MM.1S (cell line): ENCODE measurements around the gene PIGH.

ENCODE experiments used
- DNase-seq: peaks from one replicate; pipeline ENCODE4 v3.0.0-alpha.2; 2015
- H2AFZ ChIP-seq: fragments of 300-600 bp; sonication (generic); 2 replicates; pipeline ENCODE4 v1.6.0; 2016; ENCODE audit warnings: antibody characterized with exemption, low read length
- H3F3A ChIP-seq: fragments of 300-600 bp; sonication (generic); 2 replicates; pipeline ENCODE4 v1.6.1; 2016; ENCODE audit warnings: mild to moderate bottlenecking, antibody characterized with exemption, low read length, moderate library complexity, mixed read lengths; ENCODE audit not compliant: insufficient read depth
- H3K27ac ChIP-seq: fragments of 300-600 bp; sonication (generic); 2 replicates; pipeline ENCODE4 v1.5.1; 2016; ENCODE audit warnings: mild to moderate bottlenecking, low read length
- H3K27me3 ChIP-seq: fragments of 300-600 bp; sonication (generic); replicated peaks from 2 replicates; pipeline ENCODE4 v1.6.0; 2016; ENCODE audit warnings: low read length; ENCODE audit not compliant: insufficient read depth
- H3K36me3 ChIP-seq: fragments of 300-600 bp; sonication (generic); replicated peaks from 2 replicates; pipeline ENCODE4 v1.6.1; 2016; ENCODE audit warnings: mild to moderate bottlenecking, low read length, mixed read lengths; ENCODE audit not compliant: insufficient read depth
- H3K4me1 ChIP-seq: fragments of 300-600 bp; sonication (generic); 2 replicates; pipeline ENCODE4 v1.6.1; 2016; ENCODE audit warnings: low read length, mixed read lengths
- H3K4me2 ChIP-seq: fragments of 300-600 bp; sonication (generic); 2 replicates; pipeline ENCODE4 v1.6.0; 2016; ENCODE audit warnings: low read depth, low read length
- H3K4me3 ChIP-seq: fragments of 300-600 bp; sonication (generic); 2 replicates; pipeline ENCODE4 v1.5.1; 2016; ENCODE audit warnings: low read length, mixed read lengths
- H3K79me2 ChIP-seq: fragments of 300-600 bp; sonication (generic); 2 replicates; pipeline ENCODE4 v1.6.1; 2016; ENCODE audit warnings: mixed run types, low read length, mixed read lengths
- H3K9ac ChIP-seq: fragments of 300-600 bp; sonication (generic); 2 replicates; pipeline ENCODE4 v1.6.1; 2016; ENCODE audit warnings: low read length, mixed read lengths
- H3K9me2 ChIP-seq: fragments of 300-600 bp; sonication (generic); replicated peaks from 2 replicates; pipeline ENCODE4 v1.6.1; 2016; ENCODE audit warnings: mild to moderate bottlenecking, low read length, mixed read lengths; ENCODE audit not compliant: insufficient read depth
- H3K9me3 ChIP-seq: fragments of 300-600 bp; sonication (generic); replicated peaks from 2 replicates; pipeline ENCODE4 v1.6.1; 2016; ENCODE audit warnings: mild to moderate bottlenecking, low read length, mixed read lengths; ENCODE audit not compliant: insufficient read depth
- H4K20me1 ChIP-seq: fragments of 300-600 bp; sonication (generic); 2 replicates; pipeline ENCODE4 v1.6.1; 2016; ENCODE audit warnings: mild to moderate bottlenecking, low read length, moderate library complexity, mixed read lengths; ENCODE audit not compliant: insufficient read depth
- EZH2 ChIP-seq: fragments of 300-600 bp; sonication (generic); optimal IDR thresholded peaks from 2 replicates; pipeline ENCODE3; 2017; ENCODE audit warnings: low read depth, mild to moderate bottlenecking, antibody characterized with exemption, low read length, mixed read lengths
- EZH2phosphoT487 ChIP-seq: fragments of 300-600 bp; sonication (generic); IDR thresholded peaks from 2 replicates; pipeline ENCODE4 v1.6.1; 2018; ENCODE audit warnings: antibody characterized with exemption, low read length
- TF ChIP-seq, protein P1 (sequence below): fragments of 300-600 bp; sonication (generic); IDR thresholded peaks from 2 replicates; pipeline ENCODE4 v1.5.1; 2016; ENCODE audit warnings: antibody characterized with exemption, low read length, mixed read lengths

PIGH gene

DNA sequence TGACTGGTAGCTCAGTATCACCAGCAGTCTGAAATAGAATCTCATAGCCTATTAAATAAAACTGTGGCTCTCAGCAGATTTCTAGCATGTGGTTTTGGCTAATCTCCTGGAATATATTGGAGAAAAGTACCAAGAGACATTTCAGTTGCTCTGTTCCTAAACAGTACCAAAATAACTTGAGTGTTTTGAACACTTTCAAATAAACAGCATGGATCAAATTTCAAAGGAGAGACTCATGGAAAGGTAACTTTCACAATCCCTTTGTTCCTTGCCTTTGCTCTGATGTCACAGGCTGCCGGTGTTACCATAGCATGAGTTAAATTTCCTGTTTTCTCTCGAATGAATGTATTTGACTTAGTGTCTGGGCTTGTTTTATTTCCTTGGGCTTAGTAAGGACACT lies 23.0 kb upstream of the PIGH start:
- H3K9ac ChIP-seq: no peak overlapping the region
- H3K9me2 ChIP-seq: no peaks in the 10 kb centered on the region
- no peak overlapping the region for H3K27ac ChIP-seq
- no peak for DNase-seq
- no peaks in the 10 kb centered on the region for H3K9me3 ChIP-seq
- H4K20me1 ChIP-seq: no peaks in the 10 kb centered on the region
- no peak overlapping the region for H3K4me3 ChIP-seq
- no peak overlapping the region for H3K4me2 ChIP-seq
- H3K36me3 ChIP-seq: no peaks in the 10 kb centered on the region
- H2AFZ ChIP-seq: no peak overlapping the region
- H3K79me2 ChIP-seq: no peaks in the 10 kb centered on the region
- peaks cover 9% of the 10 kb centered on the region for H3F3A ChIP-seq
- 0 out of 2 replicates have a peak, but pooled peaks cover 2% of the 10 kb centered on the region for H3K4me1 ChIP-seq
- no peak for TF ChIP-seq EZH2phosphoT487
- no peak for TF ChIP-seq EZH2
- no peaks in the 10 kb centered on the region for H3K27me3 ChIP-seq

DNA sequence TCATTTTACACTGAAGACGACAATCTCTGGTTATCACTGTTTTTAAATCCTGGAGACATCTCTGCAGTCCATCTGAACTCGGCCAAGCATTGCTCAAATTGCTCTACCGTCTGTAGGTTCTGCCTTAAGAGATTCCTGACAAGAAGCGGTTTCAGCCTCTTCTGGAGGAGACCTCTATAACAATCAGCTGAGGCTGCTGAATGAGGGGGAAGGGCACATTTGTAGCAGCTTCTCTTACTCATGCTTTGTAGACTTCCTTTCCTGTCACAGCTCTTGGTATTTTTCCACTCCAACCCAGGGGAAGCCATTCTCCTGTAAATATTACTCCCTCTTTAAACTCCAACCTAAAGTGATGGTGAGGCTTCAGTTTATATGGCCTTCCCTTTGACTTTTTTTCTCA lies 22.6 kb upstream of the PIGH start:
- H3K4me3 ChIP-seq: no peak overlapping the region
- no peak overlapping the region for H3K4me2 ChIP-seq
- H2AFZ ChIP-seq: no peak overlapping the region
- no peaks in the 10 kb centered on the region for H3K9me3 ChIP-seq
- H3K27ac ChIP-seq: no peak overlapping the region
- peaks cover 9% of the 10 kb centered on the region for H3F3A ChIP-seq
- DNase-seq: no peak
- no peak overlapping the region for H3K9ac ChIP-seq
- H4K20me1 ChIP-seq: no peaks in the 10 kb centered on the region
- H3K79me2 ChIP-seq: no peaks in the 10 kb centered on the region
- no peaks in the 10 kb centered on the region for H3K36me3 ChIP-seq
- H3K27me3 ChIP-seq: no peaks in the 10 kb centered on the region
- TF ChIP-seq, protein P1, sequence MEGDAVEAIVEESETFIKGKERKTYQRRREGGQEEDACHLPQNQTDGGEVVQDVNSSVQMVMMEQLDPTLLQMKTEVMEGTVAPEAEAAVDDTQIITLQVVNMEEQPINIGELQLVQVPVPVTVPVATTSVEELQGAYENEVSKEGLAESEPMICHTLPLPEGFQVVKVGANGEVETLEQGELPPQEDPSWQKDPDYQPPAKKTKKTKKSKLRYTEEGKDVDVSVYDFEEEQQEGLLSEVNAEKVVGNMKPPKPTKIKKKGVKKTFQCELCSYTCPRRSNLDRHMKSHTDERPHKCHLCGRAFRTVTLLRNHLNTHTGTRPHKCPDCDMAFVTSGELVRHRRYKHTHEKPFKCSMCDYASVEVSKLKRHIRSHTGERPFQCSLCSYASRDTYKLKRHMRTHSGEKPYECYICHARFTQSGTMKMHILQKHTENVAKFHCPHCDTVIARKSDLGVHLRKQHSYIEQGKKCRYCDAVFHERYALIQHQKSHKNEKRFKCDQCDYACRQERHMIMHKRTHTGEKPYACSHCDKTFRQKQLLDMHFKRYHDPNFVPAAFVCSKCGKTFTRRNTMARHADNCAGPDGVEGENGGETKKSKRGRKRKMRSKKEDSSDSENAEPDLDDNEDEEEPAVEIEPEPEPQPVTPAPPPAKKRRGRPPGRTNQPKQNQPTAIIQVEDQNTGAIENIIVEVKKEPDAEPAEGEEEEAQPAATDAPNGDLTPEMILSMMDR: no peak
- TF ChIP-seq EZH2phosphoT487 (no peak), EZH2 (no peak)
- H3K4me1 ChIP-seq: 0 out of 2 replicates have a peak, but pooled peaks cover 2% of the 10 kb centered on the region
- no peaks in the 10 kb centered on the region for H3K9me2 ChIP-seq

- H2AFZ ChIP-seq: peak overlapping the region; percentile 78; the same call in 1 of the 2 replicates
- peak overlapping the region; percentile 60; the same call in 1 of the 2 replicates for H3K9ac ChIP-seq
- no peaks in the 10 kb centered on the region for H3K9me2 ChIP-seq
- H4K20me1 ChIP-seq: no peaks in the 10 kb centered on the region
- peaks cover 9% of the 10 kb centered on the region for H3F3A ChIP-seq
- H3K9me3 ChIP-seq: no peaks in the 10 kb centered on the region
- H3K36me3 ChIP-seq: no peaks in the 10 kb centered on the region
- H3K79me2 ChIP-seq: no peaks in the 10 kb centered on the region
- H3K4me2 ChIP-seq: peak overlapping the region; percentile 83
- peak overlapping the region; percentile 72 for H3K4me3 ChIP-seq
- no peak for DNase-seq
- 0 out of 2 replicates have a peak, but pooled peaks cover 2% of the 10 kb centered on the region for H3K4me1 ChIP-seq
- TF ChIP-seq EZH2: no peak
- TF ChIP-seq EZH2phosphoT487: no peak
- TF ChIP-seq, protein P1: no peak
- H3K27ac ChIP-seq: no peak overlapping the region
- H3K27me3 ChIP-seq: no peaks in the 10 kb centered on the region
Observed at GRCh38 chr14:67620217-67620785, 20.2 kb upstream of the PIGH start.
